ENCODE data around the gene CHID1.

DNA sequence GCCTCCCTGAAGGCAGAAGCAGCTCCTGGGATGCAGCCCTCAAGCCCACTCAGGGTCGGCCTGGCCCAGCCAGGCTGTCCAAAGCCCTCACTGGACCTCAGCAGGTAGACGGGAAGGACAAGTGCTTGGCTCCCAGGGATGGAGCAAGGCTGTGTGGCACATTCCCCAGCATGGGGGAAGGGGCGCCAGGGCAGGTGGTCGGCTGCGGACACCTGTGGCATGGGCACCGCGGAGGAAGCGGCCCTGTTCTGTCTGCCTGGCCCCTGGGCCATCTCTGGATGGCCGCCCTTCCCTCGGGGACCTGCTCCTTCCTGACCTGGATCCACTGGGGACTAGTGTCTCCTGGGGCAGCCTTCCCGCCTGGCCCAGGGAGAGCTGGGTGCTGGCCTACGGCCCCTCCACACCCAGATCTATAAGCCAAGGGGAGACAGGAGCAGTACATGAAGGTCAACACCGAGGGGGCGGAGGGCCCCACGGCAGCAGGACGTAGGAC lies 26.0 kb downstream of the CHID1 start:
- TF ChIP-seq, protein P1, sequence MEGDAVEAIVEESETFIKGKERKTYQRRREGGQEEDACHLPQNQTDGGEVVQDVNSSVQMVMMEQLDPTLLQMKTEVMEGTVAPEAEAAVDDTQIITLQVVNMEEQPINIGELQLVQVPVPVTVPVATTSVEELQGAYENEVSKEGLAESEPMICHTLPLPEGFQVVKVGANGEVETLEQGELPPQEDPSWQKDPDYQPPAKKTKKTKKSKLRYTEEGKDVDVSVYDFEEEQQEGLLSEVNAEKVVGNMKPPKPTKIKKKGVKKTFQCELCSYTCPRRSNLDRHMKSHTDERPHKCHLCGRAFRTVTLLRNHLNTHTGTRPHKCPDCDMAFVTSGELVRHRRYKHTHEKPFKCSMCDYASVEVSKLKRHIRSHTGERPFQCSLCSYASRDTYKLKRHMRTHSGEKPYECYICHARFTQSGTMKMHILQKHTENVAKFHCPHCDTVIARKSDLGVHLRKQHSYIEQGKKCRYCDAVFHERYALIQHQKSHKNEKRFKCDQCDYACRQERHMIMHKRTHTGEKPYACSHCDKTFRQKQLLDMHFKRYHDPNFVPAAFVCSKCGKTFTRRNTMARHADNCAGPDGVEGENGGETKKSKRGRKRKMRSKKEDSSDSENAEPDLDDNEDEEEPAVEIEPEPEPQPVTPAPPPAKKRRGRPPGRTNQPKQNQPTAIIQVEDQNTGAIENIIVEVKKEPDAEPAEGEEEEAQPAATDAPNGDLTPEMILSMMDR (conservative IDR thresholded peaks at IDR 0.05; ENCODE audit: low read depth, low read length) = no peak
- TF ChIP-seq RFX5 (IDR thresholded peaks at IDR 0.05; ENCODE audit: low read depth, low read length) (no peak), POLR2A (IDR thresholded peaks at IDR 0.05; ENCODE audit: low read depth, low read length) (no peak), CEBPB (IDR thresholded peaks at IDR 0.05; ENCODE audit: low read depth, low read length) (no peak), MXI1 (IDR thresholded peaks at IDR 0.05; ENCODE audit: borderline replicate concordance, low read depth, low read length) (no peak), RAD21 (IDR thresholded peaks at IDR 0.05; ENCODE audit: low read length) (no peak), SMC3 (IDR thresholded peaks at IDR 0.05; ENCODE audit: low read depth, low read length) (no peak), RCOR1 (IDR thresholded peaks at IDR 0.05; ENCODE audit: insufficient replicate concordance, low read length) (no peak), MAZ (IDR thresholded peaks at IDR 0.05; ENCODE audit: borderline replicate concordance, low read depth, low read length) (no peak), CHD1 (IDR thresholded peaks at IDR 0.05; ENCODE audit: low read depth, low read length) (no peak), BHLHE40 (IDR thresholded peaks at IDR 0.05; ENCODE audit: low read depth, low read length) (no peak)
- TF ChIP-seq, protein P2, sequence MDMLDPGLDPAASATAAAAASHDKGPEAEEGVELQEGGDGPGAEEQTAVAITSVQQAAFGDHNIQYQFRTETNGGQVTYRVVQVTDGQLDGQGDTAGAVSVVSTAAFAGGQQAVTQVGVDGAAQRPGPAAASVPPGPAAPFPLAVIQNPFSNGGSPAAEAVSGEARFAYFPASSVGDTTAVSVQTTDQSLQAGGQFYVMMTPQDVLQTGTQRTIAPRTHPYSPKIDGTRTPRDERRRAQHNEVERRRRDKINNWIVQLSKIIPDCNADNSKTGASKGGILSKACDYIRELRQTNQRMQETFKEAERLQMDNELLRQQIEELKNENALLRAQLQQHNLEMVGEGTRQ (IDR thresholded peaks at IDR 0.05; ENCODE audit: low read depth, low read length) = no peak
- TF ChIP-seq, protein P3, sequence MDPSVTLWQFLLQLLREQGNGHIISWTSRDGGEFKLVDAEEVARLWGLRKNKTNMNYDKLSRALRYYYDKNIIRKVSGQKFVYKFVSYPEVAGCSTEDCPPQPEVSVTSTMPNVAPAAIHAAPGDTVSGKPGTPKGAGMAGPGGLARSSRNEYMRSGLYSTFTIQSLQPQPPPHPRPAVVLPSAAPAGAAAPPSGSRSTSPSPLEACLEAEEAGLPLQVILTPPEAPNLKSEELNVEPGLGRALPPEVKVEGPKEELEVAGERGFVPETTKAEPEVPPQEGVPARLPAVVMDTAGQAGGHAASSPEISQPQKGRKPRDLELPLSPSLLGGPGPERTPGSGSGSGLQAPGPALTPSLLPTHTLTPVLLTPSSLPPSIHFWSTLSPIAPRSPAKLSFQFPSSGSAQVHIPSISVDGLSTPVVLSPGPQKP (IDR thresholded peaks at IDR 0.05; ENCODE audit: borderline replicate concordance, low read depth, low read length) = no peak
